Measurements from ENCODE around the gene CPHXL. TPM values are rescaled to one million over a fixed set of nuclear protein-coding genes. Genes with fewer than 3 reads are reported as not detected.

Gene CPHXL
- total RNA-seq, 3 donors from 2014 or later = not detected

- TF ChIP-seq POLR2AphosphoS5 (IDR thresholded peaks at IDR 0.05) (no peak), POLR2A (IDR thresholded peaks at IDR 0.05) (no peak), CTCF (IDR thresholded peaks at IDR 0.05) (no peak)
- no peak for DNase-seq (ENCODE audit: low spot score in 2 of 2)
- H3K4me1 ChIP-seq = no peaks in the 10 kb centered on the region
- intact Hi-C loops (cut with DNase I; ENCODE audit: low total_unique reads) = no loop called here
- H3K36me3 ChIP-seq = no peaks in the 10 kb centered on the region
- H3K4me3 ChIP-seq = no peak overlapping the region
- H3K27me3 ChIP-seq = no peaks in the 10 kb centered on the region
- no peaks in the 10 kb centered on the region for H3K9me3 ChIP-seq
- H3K27ac ChIP-seq = no peak overlapping the region
Measured at GRCh38 chr16:75761108-75761507, 34.8 kb upstream of the CPHXL start.

DNA sequence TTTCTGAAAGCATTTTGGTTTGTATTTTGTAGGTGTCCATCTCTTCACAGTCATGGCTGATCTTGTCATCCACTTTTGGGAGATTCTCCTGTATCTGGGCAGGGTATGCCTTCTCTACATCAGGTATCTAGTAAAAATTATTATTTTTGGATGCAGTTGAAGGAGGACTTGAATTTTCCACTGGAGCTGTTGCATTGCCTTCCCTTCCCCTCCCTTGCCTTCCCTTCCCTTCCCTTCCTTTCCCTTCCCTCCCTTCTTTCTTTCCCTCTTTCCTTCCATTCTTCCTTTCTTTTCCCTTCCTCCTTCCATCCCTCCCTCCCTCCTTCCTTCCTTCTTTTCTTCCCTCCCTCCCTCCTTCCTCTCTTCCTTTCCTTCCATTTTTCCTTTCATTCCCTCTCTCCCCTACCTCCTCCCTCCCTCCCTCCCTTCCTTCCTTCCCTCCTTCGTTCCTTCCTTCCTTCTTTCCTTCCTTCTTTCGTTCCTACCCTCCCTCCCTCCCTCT is 33.8 kb upstream of the CPHXL start:
- Histone ChIP-seq H3K4me3 (no peak overlapping the region), H3K27me3 (no peaks in the 10 kb centered on the region), H3K9me3 (no peaks in the 10 kb centered on the region), H3K27ac (no peak overlapping the region), H3K4me1 (no peaks in the 10 kb centered on the region), H3K36me3 (no peaks in the 10 kb centered on the region)
- intact Hi-C loops (cut with DNase I; ENCODE audit: low total_unique reads) = no loop called here
- DNase-seq (ENCODE audit: low spot score in 2 of 2) = no peak
- TF ChIP-seq CTCF (IDR thresholded peaks at IDR 0.05) (no peak), POLR2AphosphoS5 (IDR thresholded peaks at IDR 0.05) (no peak), POLR2A (IDR thresholded peaks at IDR 0.05) (no peak)

- TF ChIP-seq CTCF (IDR thresholded peaks at IDR 0.05) (no peak), POLR2A (IDR thresholded peaks at IDR 0.05) (no peak), POLR2AphosphoS5 (IDR thresholded peaks at IDR 0.05) (no peak)
- Histone ChIP-seq H3K4me3 (no peak overlapping the region), H3K9me3 (no peaks in the 10 kb centered on the region), H3K27me3 (no peaks in the 10 kb centered on the region), H3K36me3 (no peaks in the 10 kb centered on the region), H3K27ac (no peak overlapping the region), H3K4me1 (no peaks in the 10 kb centered on the region)
- intact Hi-C loops (cut with DNase I; ENCODE audit: low total_unique reads) = no loop called here
- DNase-seq (ENCODE audit: low spot score in 2 of 2) = no peak
Measured at GRCh38 chr16:75758215-75758614, 31.9 kb upstream of the CPHXL start.

GRCh38 chr16:75754141-75754540 is 27.9 kb upstream of the CPHXL start:
- Histone ChIP-seq H3K4me3 (no peak overlapping the region), H3K27ac (no peak overlapping the region), H3K27me3 (no peaks in the 10 kb centered on the region), H3K4me1 (no peaks in the 10 kb centered on the region), H3K36me3 (no peaks in the 10 kb centered on the region), H3K9me3 (no peaks in the 10 kb centered on the region)
- intact Hi-C loops (cut with DNase I; ENCODE audit: low total_unique reads) = no loop called here
- TF ChIP-seq CTCF (IDR thresholded peaks at IDR 0.05) (no peak), POLR2A (IDR thresholded peaks at IDR 0.05) (no peak), POLR2AphosphoS5 (IDR thresholded peaks at IDR 0.05) (no peak)
- peak in 1 of 2 donors; percentile 26 for DNase-seq (ENCODE audit: low spot score in 2 of 2)

DNA sequence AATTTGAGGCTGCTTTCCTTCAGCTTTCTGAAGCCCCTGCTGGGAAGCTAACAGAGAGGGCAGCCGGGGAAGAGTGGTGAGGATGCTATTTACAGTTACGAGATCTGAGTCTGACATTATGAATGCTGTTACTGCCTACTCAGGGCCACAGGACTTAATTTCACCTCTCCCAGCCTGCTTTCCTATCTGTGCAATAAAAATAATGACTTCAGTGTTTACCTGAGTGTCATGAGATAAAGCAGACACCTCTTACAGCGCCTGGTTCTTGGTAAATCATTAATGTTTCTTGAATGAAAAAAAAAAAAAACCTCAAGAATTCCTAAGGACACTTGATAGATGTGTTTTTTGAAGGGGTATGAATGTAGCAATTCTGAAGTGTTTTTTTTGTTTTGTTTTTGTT is 24.2 kb upstream of the CPHXL start:
- no peak overlapping the region for H3K4me3 ChIP-seq
- no peaks in the 10 kb centered on the region for H3K9me3 ChIP-seq
- H3K27ac ChIP-seq = no peak overlapping the region
- no peaks in the 10 kb centered on the region for H3K4me1 ChIP-seq
- no peaks in the 10 kb centered on the region for H3K36me3 ChIP-seq
- H3K27me3 ChIP-seq = no peaks in the 10 kb centered on the region
- intact Hi-C loops (cut with DNase I; ENCODE audit: low total_unique reads) = no loop called here
- no peak for DNase-seq (ENCODE audit: low spot score in 2 of 2)
- TF ChIP-seq POLR2AphosphoS5 (IDR thresholded peaks at IDR 0.05) = no peak
- no peak for TF ChIP-seq POLR2A (IDR thresholded peaks at IDR 0.05)
- no peak for TF ChIP-seq CTCF (IDR thresholded peaks at IDR 0.05)

Measured in breast epithelium (tissue), 4 donors.